Measurements from ENCODE around the gene SLFN14.
A peak's percentile ranks its signal among the peaks of the same experiment; 100 is the strongest.
"Not testable (repeated sequence)": the region's sequence is repeated elsewhere in the genome, so short reads cannot be mapped to it uniquely, and the experiment has no call there.

SLFN14 gene

DNA sequence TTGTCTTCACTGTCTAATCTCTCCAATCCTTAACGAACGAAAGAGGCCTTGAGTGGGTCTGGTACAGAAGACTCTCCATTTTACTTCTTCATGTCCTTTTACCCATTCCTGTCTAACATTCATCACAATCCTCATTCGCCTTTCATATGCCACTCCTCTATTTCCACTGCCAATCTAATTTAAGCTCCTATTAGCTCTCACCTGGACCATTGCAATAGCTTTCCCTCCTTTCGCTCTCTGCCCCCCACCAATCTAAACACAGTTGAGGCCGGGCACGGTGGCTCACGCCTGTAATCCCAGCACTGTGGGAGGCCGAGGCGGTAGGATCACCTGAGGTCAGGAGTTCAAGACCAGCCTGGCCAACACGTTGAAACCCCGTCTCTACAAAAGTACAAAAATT lies 6.3 kb upstream of the SLFN14 start:
- no peak for TF ChIP-seq CTCF (IDR thresholded peaks at IDR 0.05; ENCODE audit: low read depth, low read length, missing control alignments)
- H3K4me3 ChIP-seq (replicated peaks; ENCODE audit: low read depth, low read length) = peak overlapping the region; percentile 97
- DNase-seq (ENCODE audit: extremely low read depth, low read depth) = no peak

DNA sequence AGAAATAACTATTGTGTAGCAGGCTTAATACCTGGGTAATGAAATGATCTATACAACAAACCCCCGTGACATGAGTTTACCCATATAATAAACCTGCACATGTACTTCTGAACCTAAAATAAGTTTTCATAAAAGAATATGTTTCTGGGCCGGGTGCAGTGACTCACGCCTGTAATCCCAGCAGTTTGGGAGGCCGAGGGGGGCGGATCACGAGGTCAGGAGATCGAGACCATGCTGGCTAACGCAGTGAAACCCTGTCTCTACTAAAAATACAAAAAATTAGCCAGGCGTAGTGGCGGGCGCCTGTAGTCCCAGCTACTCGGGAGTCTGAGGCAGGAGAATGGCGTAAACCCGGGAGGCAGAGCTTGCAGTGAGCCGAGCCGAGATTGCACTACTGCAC lies 2.6 kb upstream of the SLFN14 start:
- H3K4me3 ChIP-seq (replicated peaks; ENCODE audit: low read depth, low read length); DNase-seq (ENCODE audit: extremely low read depth, low read depth): not testable (repeated sequence)

DNA sequence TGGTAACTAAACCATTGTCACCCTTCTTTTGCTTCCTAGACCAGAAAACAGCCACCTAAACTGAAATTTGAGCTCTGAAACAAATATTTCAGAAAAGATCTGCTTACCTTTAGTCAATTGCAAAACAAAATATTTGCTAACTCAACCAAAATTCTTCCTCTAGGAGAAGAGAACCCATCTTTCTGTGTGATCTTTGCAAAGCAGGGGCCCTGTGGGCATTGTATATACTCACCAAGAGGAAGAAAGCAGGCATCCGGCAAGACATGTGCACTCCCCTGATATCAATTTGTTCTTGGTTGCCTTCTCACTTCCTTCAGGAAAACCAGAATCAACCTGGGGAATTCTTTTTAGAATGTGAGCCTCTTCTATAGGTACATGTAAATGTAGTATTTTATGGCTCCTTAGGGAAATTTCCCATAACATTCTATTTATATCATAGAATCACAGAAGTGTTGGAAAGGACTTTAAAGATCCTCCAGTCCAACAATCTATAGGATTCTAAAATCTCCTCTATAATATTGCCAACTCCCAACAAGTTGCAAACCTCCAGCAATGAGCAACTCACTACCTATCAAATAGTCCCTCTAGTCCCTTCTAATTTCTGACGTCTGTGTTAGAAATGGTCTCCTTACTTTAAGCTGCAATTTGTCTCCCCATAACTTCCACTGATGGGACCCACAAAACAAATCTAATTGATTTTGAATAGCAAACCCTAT lies 966 bp downstream of the SLFN14 start:
- no peak overlapping the region for H3K4me3 ChIP-seq (replicated peaks; ENCODE audit: low read depth, low read length)
- no peak for TF ChIP-seq CTCF (IDR thresholded peaks at IDR 0.05; ENCODE audit: low read depth, low read length, missing control alignments)
- DNase-seq (ENCODE audit: extremely low read depth, low read depth) = no peak

DNA sequence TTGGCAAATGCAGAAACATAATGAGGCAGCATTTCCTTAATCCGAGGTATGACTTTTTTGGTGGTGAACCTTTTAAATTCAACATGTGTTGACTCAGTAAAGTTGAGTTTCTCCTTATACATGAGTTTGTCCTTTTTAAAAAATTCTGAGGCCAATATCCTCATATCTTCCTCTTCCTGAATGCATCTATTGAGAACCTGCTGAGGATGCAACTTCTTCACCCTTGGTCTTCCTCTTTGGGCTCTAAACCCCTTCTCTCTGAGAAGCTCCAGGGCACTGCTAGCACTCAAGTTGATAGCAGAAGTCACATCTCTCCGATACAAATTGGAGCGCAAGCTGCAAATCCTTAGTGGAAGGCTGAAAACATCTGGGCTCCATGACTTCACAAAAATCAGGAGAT lies 3.3 kb downstream of the SLFN14 start:
- no peak for TF ChIP-seq CTCF (IDR thresholded peaks at IDR 0.05; ENCODE audit: low read depth, low read length, missing control alignments)
- DNase-seq (ENCODE audit: extremely low read depth, low read depth) = no peak

GRCh38 chr17:35555691-35556090 lies 4.9 kb downstream of the SLFN14 start:
- DNase-seq (ENCODE audit: extremely low read depth, low read depth) = no peak
- TF ChIP-seq CTCF (IDR thresholded peaks at IDR 0.05; ENCODE audit: low read depth, low read length, missing control alignments) = peak; percentile 21

More for the DNA sequence above, 3.3 kb downstream of the SLFN14 start:
- no peak overlapping the region for H3K4me3 ChIP-seq (replicated peaks; ENCODE audit: low read depth, low read length)

DNA sequence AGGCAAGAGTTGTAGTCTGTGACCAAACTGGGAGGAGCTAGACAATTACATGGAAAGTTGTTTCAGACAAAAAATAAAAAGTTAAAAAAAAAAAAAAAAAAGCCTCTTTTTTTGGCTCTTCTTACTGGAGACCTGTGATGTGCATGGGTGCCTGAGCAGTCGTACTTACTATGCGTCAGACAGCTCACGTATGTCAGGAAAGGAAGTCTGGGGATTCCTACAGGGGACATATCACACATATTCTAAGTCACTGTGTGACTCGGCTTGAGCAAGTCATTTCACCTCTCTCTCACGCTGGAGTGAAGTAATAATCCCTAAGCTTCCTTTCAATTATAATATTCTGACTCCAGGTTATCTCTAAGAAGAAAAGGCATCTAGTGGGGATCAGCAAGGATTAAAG lies 6.0 kb downstream of the SLFN14 start:
- DNase-seq (ENCODE audit: extremely low read depth, low read depth) = no peak
- no peak overlapping the region for H3K4me3 ChIP-seq (replicated peaks; ENCODE audit: low read depth, low read length)
- no peak for TF ChIP-seq CTCF (IDR thresholded peaks at IDR 0.05; ENCODE audit: low read depth, low read length, missing control alignments)

More at GRCh38 chr17:35555691-35556090, 4.9 kb downstream of the SLFN14 start:
- no peak overlapping the region for H3K4me3 ChIP-seq (replicated peaks; ENCODE audit: low read depth, low read length)

GRCh38 chr17:35553310-35553709 lies 7.3 kb downstream of the SLFN14 start:
- no peak overlapping the region for H3K4me3 ChIP-seq (replicated peaks; ENCODE audit: low read depth, low read length)
- no peak for DNase-seq (ENCODE audit: extremely low read depth, low read depth)
- TF ChIP-seq CTCF (IDR thresholded peaks at IDR 0.05; ENCODE audit: low read depth, low read length, missing control alignments) = no peak
